GM12865 (cell line): Measurements from ENCODE around the gene RC3H1.

Source experiments
- DNase-seq: peaks from one replicate; pipeline ENCODE4 v3.0.0; 2010; ENCODE audit warnings: low read depth
- H3K4me3 ChIP-seq: 2 replicates; pipeline ENCODE4 v1.5.1; 2011; ENCODE audit warnings: mild to moderate bottlenecking, low read depth, low read length, control low read depth
- CTCF ChIP-seq: IDR thresholded peaks from 2 replicates; pipeline ENCODE4 v1.5.1; 2011; ENCODE audit warnings: low read length, control low read depth, low read depth, inconsistent platforms; ENCODE audit not compliant: insufficient read depth; ENCODE audit errors: missing control alignments

The RC3H1 gene

GRCh38 chr1:174007851-174008250, 14.3 kb downstream of the RC3H1 start:
- no peak for DNase-seq
- no peak for TF ChIP-seq CTCF
- no peak overlapping the region for H3K4me3 ChIP-seq

GRCh38 chr1:174005032-174005431, 17.1 kb downstream of the RC3H1 start:
- no peak overlapping the region for H3K4me3 ChIP-seq
- peak; percentile 92 for DNase-seq
- no peak for TF ChIP-seq CTCF

GRCh38 chr1:174003867-174004266, 18.3 kb downstream of the RC3H1 start:
- no peak overlapping the region for H3K4me3 ChIP-seq
- TF ChIP-seq CTCF: no peak

GRCh38 chr1:174001573-174001972, 20.6 kb downstream of the RC3H1 start:
- TF ChIP-seq CTCF: no peak
- DNase-seq: no peak

More at GRCh38 chr1:174003867-174004266, 18.3 kb downstream of the RC3H1 start:
- no peak for DNase-seq

GRCh38 chr1:174000371-174000770, 21.8 kb downstream of the RC3H1 start:
- no peak for TF ChIP-seq CTCF
- no peak for DNase-seq
- no peak overlapping the region for H3K4me3 ChIP-seq

More at GRCh38 chr1:174001573-174001972, 20.6 kb downstream of the RC3H1 start:
- H3K4me3 ChIP-seq: no peak overlapping the region

GRCh38 chr1:173997791-173998190, 24.4 kb downstream of the RC3H1 start:
- DNase-seq: no peak
- no peak overlapping the region for H3K4me3 ChIP-seq
- TF ChIP-seq CTCF: no peak

- DNase-seq: no peak
- no peak for TF ChIP-seq CTCF
- no peak overlapping the region for H3K4me3 ChIP-seq
Observed at GRCh38 chr1:173996995-173997394, 25.2 kb downstream of the RC3H1 start.
